Loucy (cell line): Measurements from ENCODE around the gene GTF2H2C.
"Not testable (repeated sequence)": the region's sequence is repeated elsewhere in the genome, so short reads cannot be mapped to it uniquely, and the experiment has no call there.

ENCODE experiments used
- H2AFZ ChIP-seq: fragments of 200-600 bp; sonication (generic); 2 replicates; pipeline ENCODE4 v1.6.0; 2016; ENCODE audit warnings: antibody characterized with exemption, mild to moderate bottlenecking, low read length, moderate library complexity
- H3F3A ChIP-seq: fragments of 200-600 bp; 2 replicates; pipeline ENCODE4 v1.6.0; 2016; ENCODE audit warnings: antibody characterized with exemption, low read depth, mild to moderate bottlenecking
- H3K27me3 ChIP-seq: fragments of 200-600 bp; sonication (generic); 2 replicates; pipeline ENCODE4 v1.6.1; 2014; ENCODE audit warnings: low read length, mild to moderate bottlenecking; ENCODE audit not compliant: insufficient read depth, poor library complexity, severe bottlenecking
- H3K36me3 ChIP-seq: fragments of 200-600 bp; sonication (generic); 2 replicates; pipeline ENCODE4 v1.6.1; 2016; ENCODE audit warnings: low read length; ENCODE audit not compliant: insufficient read depth
- H3K4me1 ChIP-seq: fragments of 200-600 bp; sonication (generic); 2 replicates; pipeline ENCODE4 v1.5.1; 2014; ENCODE audit warnings: low read length, mild to moderate bottlenecking; ENCODE audit not compliant: insufficient read depth, poor library complexity, severe bottlenecking
- H3K4me2 ChIP-seq: fragments of 200-600 bp; sonication (generic); 2 replicates; pipeline ENCODE4 v1.6.0; 2014; ENCODE audit warnings: antibody characterized with exemption, low read length, low read depth, mild to moderate bottlenecking; ENCODE audit not compliant: poor library complexity, severe bottlenecking
- H3K4me3 ChIP-seq: fragments of 200-600 bp; sonication (generic); 2 replicates; pipeline ENCODE4 v1.5.1; 2014; ENCODE audit warnings: low read length, mild to moderate bottlenecking, mixed read lengths; ENCODE audit not compliant: poor library complexity, severe bottlenecking
- H3K79me2 ChIP-seq: fragments of 200-600 bp; sonication (generic); 2 replicates; pipeline ENCODE4 v1.6.1; 2014; ENCODE audit warnings: low read length; ENCODE audit not compliant: insufficient read depth
- H3K9ac ChIP-seq: fragments of 200-600 bp; sonication (generic); 2 replicates; pipeline ENCODE4 v1.6.0; 2014; ENCODE audit warnings: mild to moderate bottlenecking, low read depth, low read length, moderate library complexity; ENCODE audit not compliant: poor library complexity, severe bottlenecking
- H3K9me2 ChIP-seq: fragments of 200-600 bp; sonication (generic); replicated peaks from 2 replicates; pipeline ENCODE4 v1.6.1; 2016; ENCODE audit warnings: low read depth, low read length, mixed read lengths
- H3K9me3 ChIP-seq: fragments of 200-600 bp; sonication (generic); 2 replicates; pipeline ENCODE4 v1.6.1; 2014; ENCODE audit warnings: mild to moderate bottlenecking, antibody characterized with exemption, low read length, low read depth; ENCODE audit not compliant: insufficient read depth
- H4K20me1 ChIP-seq: fragments of 200-600 bp; sonication (generic); 2 replicates; pipeline ENCODE4 v1.6.0; 2014; ENCODE audit warnings: antibody characterized with exemption, low read length, mild to moderate bottlenecking; ENCODE audit not compliant: insufficient read depth, poor library complexity, severe bottlenecking
- EZH2phosphoT487 ChIP-seq: fragments of 200-600 bp; IDR thresholded peaks from 2 replicates; pipeline ENCODE4 v1.6.1; 2018; ENCODE audit warnings: antibody characterized with exemption, mild to moderate bottlenecking, moderate library complexity, borderline replicate concordance
- TF ChIP-seq, protein P1 (sequence below): fragments of 200-600 bp; sonication (generic); conservative IDR thresholded peaks from 2 replicates; pipeline ENCODE4 v1.5.1; 2014; ENCODE audit warnings: mild to moderate bottlenecking, antibody characterized with exemption, low read length

The GTF2H2C gene

DNA sequence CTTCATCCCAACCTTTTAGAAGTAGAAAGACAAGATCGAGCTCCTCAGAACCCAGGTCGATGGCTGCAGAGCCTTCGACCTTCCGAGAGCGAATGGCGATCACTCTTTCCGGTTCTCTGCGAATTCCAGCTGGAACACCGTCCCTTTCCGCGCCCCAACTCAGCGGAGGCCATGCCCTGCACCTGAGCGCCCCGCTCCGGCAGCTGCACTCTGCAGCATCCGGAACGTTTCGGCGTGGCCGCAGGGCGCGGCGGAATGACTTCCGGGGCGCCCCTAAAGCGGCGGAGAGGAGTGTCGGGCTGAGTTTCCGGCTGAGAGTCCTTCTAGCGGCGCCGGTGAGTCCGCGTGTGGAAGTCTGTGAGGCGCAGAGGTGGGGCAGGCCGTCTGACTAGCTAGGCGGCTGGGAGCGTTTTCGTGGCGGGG is at the start of gene GTF2H2C:
GTF2H2C (plus strand) TSS at position 284 of the 423 bp plus-strand sequence. CDS start 4,942 bp downstream, outside the sequence.
- H3K9ac ChIP-seq, result peak within 1 kb of the TSS; percentile 79
- H3K27me3 ChIP-seq, result not testable (repeated sequence)

DNA sequence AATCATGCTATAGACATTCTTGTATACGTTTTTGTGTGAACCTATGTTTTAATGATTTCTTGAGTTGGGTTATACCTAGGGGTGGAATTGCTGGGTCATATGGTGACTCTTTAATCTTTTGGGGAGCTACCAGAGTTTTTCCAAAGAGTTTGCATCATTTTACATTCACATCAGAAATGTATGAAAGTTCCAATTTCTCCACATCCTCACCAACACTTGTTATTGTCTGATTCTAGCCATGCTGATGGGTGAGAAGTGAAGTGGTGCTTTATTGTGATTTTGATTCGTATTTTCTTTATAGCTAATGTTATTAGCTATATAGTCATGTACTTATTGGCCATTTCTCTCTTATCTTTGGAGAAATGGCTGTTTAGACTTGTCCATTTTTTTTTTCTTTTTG is 49.3 kb upstream of the GTF2H2C start:
- Histone ChIP-seq H3K9me2 (no peaks in the 10 kb centered on the region), H3K27me3 (no peaks in the 10 kb centered on the region), H3K79me2 (no peaks in the 10 kb centered on the region), H3K4me3 (no peak overlapping the region), H3K4me2 (no peak overlapping the region), H3K9ac (no peak overlapping the region), H4K20me1 (no peaks in the 10 kb centered on the region), H3K36me3 (no peaks in the 10 kb centered on the region), H3K4me1 (no peaks in the 10 kb centered on the region), H2AFZ (no peak overlapping the region), H3K9me3 (no peaks in the 10 kb centered on the region), H3F3A (no peaks in the 10 kb centered on the region)
- no peak for TF ChIP-seq EZH2phosphoT487
- TF ChIP-seq, protein P1, sequence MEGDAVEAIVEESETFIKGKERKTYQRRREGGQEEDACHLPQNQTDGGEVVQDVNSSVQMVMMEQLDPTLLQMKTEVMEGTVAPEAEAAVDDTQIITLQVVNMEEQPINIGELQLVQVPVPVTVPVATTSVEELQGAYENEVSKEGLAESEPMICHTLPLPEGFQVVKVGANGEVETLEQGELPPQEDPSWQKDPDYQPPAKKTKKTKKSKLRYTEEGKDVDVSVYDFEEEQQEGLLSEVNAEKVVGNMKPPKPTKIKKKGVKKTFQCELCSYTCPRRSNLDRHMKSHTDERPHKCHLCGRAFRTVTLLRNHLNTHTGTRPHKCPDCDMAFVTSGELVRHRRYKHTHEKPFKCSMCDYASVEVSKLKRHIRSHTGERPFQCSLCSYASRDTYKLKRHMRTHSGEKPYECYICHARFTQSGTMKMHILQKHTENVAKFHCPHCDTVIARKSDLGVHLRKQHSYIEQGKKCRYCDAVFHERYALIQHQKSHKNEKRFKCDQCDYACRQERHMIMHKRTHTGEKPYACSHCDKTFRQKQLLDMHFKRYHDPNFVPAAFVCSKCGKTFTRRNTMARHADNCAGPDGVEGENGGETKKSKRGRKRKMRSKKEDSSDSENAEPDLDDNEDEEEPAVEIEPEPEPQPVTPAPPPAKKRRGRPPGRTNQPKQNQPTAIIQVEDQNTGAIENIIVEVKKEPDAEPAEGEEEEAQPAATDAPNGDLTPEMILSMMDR, result no peak

More for the DNA sequence above, at the start of gene GTF2H2C:
- not testable (repeated sequence) for H3K79me2 ChIP-seq, H3K9me3 ChIP-seq, H3F3A ChIP-seq, H4K20me1 ChIP-seq, H3K4me1 ChIP-seq, H3K36me3 ChIP-seq, H3K9me2 ChIP-seq
- peak within 1 kb of the TSS; percentile 81 for H3K4me3 ChIP-seq
- peak within 1 kb of the TSS; percentile 92 for H2AFZ ChIP-seq
- TF ChIP-seq, protein P1, result peak; percentile 44
- peak within 1 kb of the TSS; percentile 93 for H3K4me2 ChIP-seq

- Histone ChIP-seq H3K36me3 (no peaks in the 10 kb centered on the region), H3K79me2 (no peaks in the 10 kb centered on the region), H3F3A (no peaks in the 10 kb centered on the region), H3K4me2 (no peak overlapping the region), H3K4me1 (no peaks in the 10 kb centered on the region), H3K9me3 (no peaks in the 10 kb centered on the region), H3K9me2 (no peaks in the 10 kb centered on the region), H3K27me3 (no peaks in the 10 kb centered on the region), H3K4me3 (no peak overlapping the region), H2AFZ (no peak overlapping the region), H4K20me1 (no peaks in the 10 kb centered on the region), H3K9ac (no peak overlapping the region)
- TF ChIP-seq, protein P1, result no peak
- no peak for TF ChIP-seq EZH2phosphoT487
Measured at GRCh38 chr5:69512740-69513260, 47.2 kb upstream of the GTF2H2C start.

- H4K20me1 ChIP-seq, H3F3A ChIP-seq, H3K4me1 ChIP-seq, H3K9me3 ChIP-seq, H3K4me3 ChIP-seq, H3K79me2 ChIP-seq, H3K9ac ChIP-seq, H3K36me3 ChIP-seq, H2AFZ ChIP-seq, H3K9me2 ChIP-seq, H3K27me3 ChIP-seq, H3K4me2 ChIP-seq: not testable (repeated sequence)
Measured at GRCh38 chr5:69515570-69515969, 44.4 kb upstream of the GTF2H2C start.
